HG02943 (cell line): Measurements from ENCODE around the gene BAHCC1.

Source experiments
- ATAC-seq: cut with Tn5 transposase; IDR thresholded peaks from one replicate; pipeline ENCODE4 v1.9.1; 2021; ENCODE audit warnings: mild to moderate bottlenecking, low read depth, moderate library complexity; ENCODE audit not compliant: unreplicated experiment

BAHCC1 gene

GRCh38 chr17:81366648-81367047 is 28.6 kb upstream of the BAHCC1 start:
- ATAC-seq = no peak

GRCh38 chr17:81367171-81367570 is 28.1 kb upstream of the BAHCC1 start:
- no peak for ATAC-seq

GRCh38 chr17:81368161-81369022 is 26.9 kb upstream of the BAHCC1 start:
- ATAC-seq = no peak

GRCh38 chr17:81370294-81370693 is 25.0 kb upstream of the BAHCC1 start:
- no peak for ATAC-seq

- no peak for ATAC-seq
These were observed 23.1 kb upstream of the BAHCC1 start for GRCh38 chr17:81371910-81372760.

GRCh38 chr17:81373536-81374160 is 21.6 kb upstream of the BAHCC1 start:
- no peak for ATAC-seq

GRCh38 chr17:81374890-81375289 is 20.4 kb upstream of the BAHCC1 start:
- ATAC-seq = no peak

GRCh38 chr17:81376946-81377714 is 18.1 kb upstream of the BAHCC1 start:
- ATAC-seq = no peak

- no peak for ATAC-seq
These were observed 16.2 kb upstream of the BAHCC1 start for GRCh38 chr17:81378941-81379511.

GRCh38 chr17:81379523-81379942 is 15.7 kb upstream of the BAHCC1 start:
- no peak for ATAC-seq

GRCh38 chr17:81380131-81380530 is 15.1 kb upstream of the BAHCC1 start:
- no peak for ATAC-seq

- ATAC-seq = no peak
These were observed 14.4 kb upstream of the BAHCC1 start for GRCh38 chr17:81380666-81381518.

- no peak for ATAC-seq
These were observed 13.4 kb upstream of the BAHCC1 start for GRCh38 chr17:81381632-81382577.

GRCh38 chr17:81382851-81383250 is 12.4 kb upstream of the BAHCC1 start:
- no peak for ATAC-seq

GRCh38 chr17:81383504-81384421 is 11.5 kb upstream of the BAHCC1 start:
- ATAC-seq = no peak

- no peak for ATAC-seq
These were observed 10.3 kb upstream of the BAHCC1 start for GRCh38 chr17:81384929-81385319.
